Right cardiac atrium (tissue), 5 donors: Measurements from ENCODE around the gene HOXB5. TPM values are rescaled to one million over a fixed set of nuclear protein-coding genes. Genes with fewer than 3 reads are reported as not detected.

Source experiments
- ATAC-seq, 2 donors: fragments of 200-7000 bp; cut with Tn5 transposase; one replicate each; pipeline versions ENCODE4 v1.8.0 to v1.9.1; 2020; ENCODE audit warnings: moderate library complexity in 2 of 2, mild to moderate bottlenecking in 1 of 2
- DNase-seq, 3 donors: peaks; one replicate each; pipeline ENCODE4 v3.0.0-alpha.2; 2020
- H3K27ac ChIP-seq: one replicate; pipeline ENCODE4 v1.5.1; 2013; ENCODE audit warnings: mild to moderate bottlenecking, low read length, control low read depth, moderate library complexity
- H3K27me3 ChIP-seq: one replicate; pipeline ENCODE4 v1.6.1; 2013; ENCODE audit not compliant: control insufficient read depth, insufficient read depth
- H3K4me1 ChIP-seq: one replicate; pipeline ENCODE4 v1.6.1; 2013; ENCODE audit warnings: low read length; ENCODE audit not compliant: control insufficient read depth, insufficient read depth
- H3K4me3 ChIP-seq: one replicate; pipeline ENCODE4 v1.5.1; 2013; ENCODE audit warnings: low read length, control low read depth
- H3K9me3 ChIP-seq: one replicate; pipeline ENCODE4 v1.6.1; 2013; ENCODE audit warnings: low read length; ENCODE audit not compliant: control insufficient read depth
- WGBS: extraction: QIAGEN DNeasy Blood & Tissue Kit; methylation state at CpG from one replicate; pipeline ENCODE4 v1.1.7; 2013; 5-methylcytosine and 5-hydroxymethylcytosine counted together
- intact Hi-C, 4 donors: fragments of 100-400 bp; cut with DNase I; formaldehyde crosslinking; loops; one replicate each; pipeline versions ENCODE4 v1.11.0 to v1.14.0; 2022 to 2023
- polyA plus RNA-seq: library from polyadenylated mRNA; stranded (reverse); fragments of 200-250 nt; gene quantifications from one replicate; pipeline ENCODE4 v1.2.3, GENCODE V29; 2013
- total RNA-seq, 4 donors: library from RNA; stranded (reverse); fragmentation: NEBNext Ultra II Directional; extraction: Animal tissue kit (Norgen Biotek cat#: 25700); gene quantifications; one replicate each; pipeline ENCODE4 v1.2.1, GENCODE V29; 2021
- donor health status: healthy with polysubstance abuse.
- donor health status: DM: no; HTN: yes; CAD: no.
- donor health status: DM: no; HTN: no; CAD: no.
- donor health status: DM: no; HTN: yes; CAD: no; lungs with severe emphysema.
- donor health status: DM: yes; HTN: yes; CAD: no.

The HOXB5 gene
- total and polyA plus RNA-seq, 5 donors = 0.12 to 0.37 (median 0.14) TPM; not detected in 1

- Histone ChIP-seq H3K4me3 (peak overlapping the region; percentile 12), H3K4me1 (no peaks in the 10 kb centered on the region), H3K27ac (no peak overlapping the region)
Measured at GRCh38 chr17:48592057-48592514, 1.5 kb downstream of the HOXB5 start.

DNA sequence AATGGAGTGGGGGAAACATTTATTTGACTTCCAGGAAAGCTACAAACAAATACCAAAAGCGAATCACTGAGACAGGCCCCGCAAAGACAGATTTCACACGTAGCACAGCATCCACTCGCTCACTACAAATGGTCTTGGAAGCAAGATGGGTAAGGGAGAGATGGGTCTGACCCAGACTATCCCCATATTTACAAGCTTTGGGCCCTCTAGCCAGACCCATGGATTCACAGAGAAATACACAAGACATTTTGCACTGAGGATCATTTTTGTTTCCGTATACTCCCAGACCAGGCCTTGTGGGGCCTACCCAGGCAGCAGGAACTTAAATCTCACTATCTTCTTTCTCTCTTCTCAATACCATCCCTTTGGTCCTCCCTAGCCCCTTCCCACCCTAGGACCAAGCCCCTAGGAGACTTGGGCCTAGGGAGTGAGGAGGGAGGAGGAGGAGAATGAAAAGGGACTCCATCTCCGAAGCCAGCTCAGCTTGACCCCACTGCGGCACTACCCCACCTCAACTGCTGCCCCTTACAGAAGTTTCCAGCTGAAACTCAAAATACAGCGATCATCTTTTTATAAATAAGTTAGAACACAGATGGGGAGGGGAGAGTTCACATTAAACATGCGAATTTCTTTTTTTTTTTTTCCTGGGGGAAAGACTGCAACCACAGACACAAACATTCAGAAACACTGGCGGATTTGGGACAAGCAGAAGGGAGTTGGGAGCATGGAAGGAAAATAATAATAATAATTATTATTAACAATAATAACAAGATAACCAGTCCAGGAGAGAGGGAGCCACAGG is 2.1 kb downstream of the HOXB5 start:
- intact Hi-C loops = loop anchor here in 2 of 4 donors (10.0 kb wide), 2 partner anchors 237 to 257 kb away; no protein-coding TSS in a partner anchor
- no peak overlapping the region for H3K4me3 ChIP-seq
- WGBS = 90% methylated on average over 10 of the region's 10 CpGs
- no peak for ATAC-seq
- H3K4me1 ChIP-seq = no peaks in the 10 kb centered on the region
- H3K27me3 ChIP-seq = no peaks in the 10 kb centered on the region
- no peak for DNase-seq
- no peaks in the 10 kb centered on the region for H3K9me3 ChIP-seq
- H3K27ac ChIP-seq = no peak overlapping the region

More at GRCh38 chr17:48592057-48592514, 1.5 kb downstream of the HOXB5 start:
- Histone ChIP-seq H3K9me3 (no peaks in the 10 kb centered on the region), H3K27me3 (no peaks in the 10 kb centered on the region)
- ATAC-seq (no peak), DNase-seq (no peak)
- 24% methylated on average over 33 of the region's 33 CpGs for WGBS
- intact Hi-C loops = loop anchor here in 2 of 4 donors (10.0 kb wide), 2 partner anchors 237 to 257 kb away; no protein-coding TSS in a partner anchor

DNA sequence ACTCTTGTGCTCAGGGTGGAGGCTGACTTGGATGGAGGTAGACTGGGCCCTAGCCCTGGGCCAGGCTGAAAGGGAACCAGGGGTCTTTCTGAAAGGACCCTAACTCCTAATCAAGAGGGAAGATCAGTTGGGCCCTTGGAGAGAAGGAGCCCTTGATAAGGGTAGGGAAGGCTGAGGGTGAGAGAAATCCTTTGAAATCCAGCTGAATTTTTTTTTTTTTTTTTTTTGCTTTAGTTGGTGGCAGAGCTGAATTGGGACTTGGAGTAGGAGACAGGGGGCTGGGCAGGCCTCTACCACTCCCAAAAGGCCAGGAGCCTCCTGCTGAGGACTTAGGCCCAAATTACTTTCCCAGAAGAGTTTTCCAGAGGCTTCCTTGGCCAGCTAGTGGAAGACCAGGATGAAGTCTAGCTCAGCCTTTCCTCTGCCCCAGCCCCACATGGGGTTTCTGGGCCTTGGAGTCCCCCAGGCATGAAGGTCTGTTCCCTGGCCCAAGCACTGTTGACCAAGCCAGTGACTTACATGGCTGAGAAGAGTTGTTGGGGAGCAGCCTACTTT is 2.9 kb downstream of the HOXB5 start:
- no peaks in the 10 kb centered on the region for H3K27me3 ChIP-seq
- no peak overlapping the region for H3K27ac ChIP-seq
- DNase-seq (no peak), ATAC-seq (no peak)
- H3K4me3 ChIP-seq = no peak overlapping the region
- no peaks in the 10 kb centered on the region for H3K9me3 ChIP-seq
- H3K4me1 ChIP-seq = no peaks in the 10 kb centered on the region
- intact Hi-C loops = loop anchor here in 2 of 4 donors (10.0 kb wide), 2 partner anchors 236 to 256 kb away; no protein-coding TSS in a partner anchor

DNA sequence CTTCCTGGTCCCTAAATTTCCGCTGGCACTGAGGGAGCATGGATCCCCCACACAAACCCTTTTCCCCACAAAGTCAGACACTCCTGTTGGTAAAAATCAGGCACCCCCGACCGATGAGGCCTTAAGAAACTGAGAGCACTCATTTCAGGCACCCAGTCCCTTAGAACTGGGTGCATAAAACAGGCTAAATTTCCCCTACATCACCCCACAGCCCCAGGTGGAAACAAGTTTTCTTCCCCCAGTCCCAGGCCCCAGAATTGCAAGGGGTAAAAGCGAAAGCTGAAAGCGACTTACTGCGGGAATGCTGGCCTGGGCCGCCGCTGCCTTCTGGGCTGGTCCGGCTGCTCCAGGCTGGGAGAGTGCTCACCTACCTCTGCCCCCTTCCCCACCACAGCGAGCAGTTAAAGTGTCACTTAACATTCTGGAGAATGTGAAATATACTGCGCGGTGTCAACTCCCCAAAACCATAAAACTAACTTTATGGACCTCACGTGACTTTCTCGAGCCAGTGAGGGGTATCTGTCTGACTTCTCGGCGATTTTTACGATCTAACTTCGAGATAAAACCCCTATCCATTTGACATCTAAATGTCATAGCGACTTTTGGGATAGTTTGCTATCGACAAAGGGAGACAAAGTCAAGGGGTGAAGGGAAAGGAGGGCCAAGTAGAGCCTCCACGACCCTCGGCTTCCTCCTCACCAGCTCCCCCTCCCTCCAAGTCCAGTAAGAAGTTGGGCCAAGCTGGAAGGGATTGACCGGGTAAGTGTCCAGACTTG is 3.6 kb downstream of the HOXB5 start, which contains the start of gene HOXB3:
Gene HOXB3, minus strand, starts transcription at position 411 of the 776 bp plus-strand sequence. CDS start 37,767 bp downstream, outside the sequence.
- Histone ChIP-seq H3K4me3 (no peak within 1 kb of the TSS), H3K27ac (no peak within 1 kb of the TSS), H3K27me3 (no peaks in the 10 kb centered on the region), H3K4me1 (no peaks in the 10 kb centered on the region), H3K9me3 (no peaks in the 10 kb centered on the region)
- intact Hi-C loops = loop anchor here in 2 of 4 donors (10.0 kb wide), 2 partner anchors 235 to 255 kb away; no protein-coding TSS in a partner anchor
- no peak for DNase-seq
- WGBS = 59% methylated on average over 23 of the region's 23 CpGs
- no peak for ATAC-seq

GRCh38 chr17:48589060-48589830 is 4.3 kb downstream of the HOXB5 start:
- Histone ChIP-seq H3K27ac (no peak overlapping the region), H3K9me3 (no peaks in the 10 kb centered on the region), H3K4me1 (no peaks in the 10 kb centered on the region), H3K27me3 (no peaks in the 10 kb centered on the region), H3K4me3 (no peak overlapping the region)
- 41% methylated on average over 10 of the region's 10 CpGs for WGBS
- ATAC-seq (no peak), DNase-seq (no peak)
- intact Hi-C loops = no loop called here

DNA sequence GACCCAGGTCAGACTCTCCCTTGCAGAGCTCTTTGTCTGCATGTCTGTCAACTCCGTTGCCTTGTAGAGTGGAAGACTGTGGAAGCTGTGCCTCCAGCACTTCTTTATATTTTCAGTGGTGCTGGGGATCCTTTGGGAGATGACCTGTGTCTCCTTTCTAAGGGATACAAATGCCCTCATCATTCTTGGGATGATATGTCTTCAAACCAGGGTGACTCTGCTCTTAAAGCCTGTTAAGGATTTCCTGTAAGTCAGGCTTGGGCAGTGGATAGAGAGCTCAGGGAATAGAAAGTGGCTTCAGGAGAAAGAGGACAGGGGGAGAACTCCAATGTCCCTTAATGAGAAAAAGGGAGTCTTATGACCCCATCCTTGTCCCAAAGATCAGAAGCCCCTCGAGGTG is 5.1 kb downstream of the HOXB5 start:
- 39% methylated on average over 2 of the region's 2 CpGs for WGBS
- no peak for ATAC-seq
- Histone ChIP-seq H3K9me3 (no peaks in the 10 kb centered on the region), H3K4me1 (no peaks in the 10 kb centered on the region), H3K27me3 (no peaks in the 10 kb centered on the region), H3K27ac (no peak overlapping the region), H3K4me3 (no peak overlapping the region)
- intact Hi-C loops = no loop called here
- no peak for DNase-seq

DNA sequence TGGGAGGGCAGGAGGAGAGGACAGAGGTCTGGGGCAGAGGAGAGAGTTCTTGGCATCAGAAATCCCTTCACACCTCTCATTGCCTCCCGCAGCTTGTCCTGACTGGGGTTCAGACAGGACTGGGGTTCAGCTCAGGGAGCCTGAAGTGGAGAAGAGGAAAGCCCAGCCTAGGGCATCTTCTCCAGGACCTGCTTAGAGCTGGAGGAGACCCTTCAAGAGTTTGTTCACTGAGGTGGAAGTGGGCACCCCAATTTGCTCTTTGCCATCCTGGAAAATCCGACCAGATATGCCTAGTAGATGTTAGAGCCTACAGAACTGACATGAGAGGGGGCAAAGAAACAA is 5.5 kb downstream of the HOXB5 start:
- H3K4me3 ChIP-seq = no peak overlapping the region

DNA sequence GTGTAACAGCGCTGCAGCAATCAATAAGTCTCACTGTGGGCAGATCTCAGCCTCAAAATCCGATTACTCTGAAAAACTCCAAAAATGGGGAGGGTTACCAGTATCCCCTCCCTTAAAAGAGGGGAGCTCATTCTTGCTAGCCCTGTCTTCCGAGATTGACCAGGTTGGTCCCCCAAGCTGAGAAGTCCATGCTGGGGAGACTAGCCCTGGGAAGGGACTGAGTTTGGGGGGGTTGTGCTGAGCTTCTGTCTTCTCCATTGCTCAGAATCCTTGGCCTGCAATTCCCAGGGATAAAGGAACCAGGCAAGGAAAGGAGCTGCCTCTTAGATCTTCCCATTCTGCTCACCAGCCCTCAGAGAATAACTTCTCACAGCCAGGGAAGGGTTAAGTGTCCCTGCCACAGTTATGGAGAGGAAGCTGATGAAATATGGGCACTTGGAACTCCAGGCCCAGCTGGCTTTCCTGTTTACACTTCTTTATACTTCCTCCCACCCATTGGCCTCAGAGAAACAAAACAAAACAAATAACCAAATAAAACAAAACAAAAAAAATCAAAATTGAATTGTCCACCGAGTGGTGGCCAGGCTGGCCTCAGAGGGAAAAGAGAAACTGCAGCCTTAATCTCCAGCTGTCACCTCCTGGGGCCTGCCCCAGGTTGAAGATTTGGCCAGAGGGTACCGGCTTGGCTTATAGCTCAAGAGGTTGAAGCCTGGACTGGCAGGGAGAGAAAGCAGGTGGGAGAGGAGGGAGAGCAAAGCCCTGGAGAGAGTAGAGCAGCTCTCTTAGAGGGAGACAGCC is 6.1 kb downstream of the HOXB5 start:
- intact Hi-C loops = no loop called here
- Histone ChIP-seq H3K9me3 (no peaks in the 10 kb centered on the region), H3K27me3 (no peaks in the 10 kb centered on the region), H3K4me1 (no peaks in the 10 kb centered on the region), H3K27ac (no peak overlapping the region), H3K4me3 (no peak overlapping the region)
- DNase-seq (no peak), ATAC-seq (no peak)
- 47% methylated on average over 5 of the region's 5 CpGs for WGBS

More for the DNA sequence above, 5.5 kb downstream of the HOXB5 start:
- DNase-seq (no peak), ATAC-seq (no peak)
- intact Hi-C loops = no loop called here
- Histone ChIP-seq H3K4me1 (no peaks in the 10 kb centered on the region), H3K27ac (no peak overlapping the region), H3K9me3 (no peaks in the 10 kb centered on the region), H3K27me3 (no peaks in the 10 kb centered on the region)
- WGBS = 64% methylated on average over 2 of the region's 2 CpGs

- ATAC-seq = no peak
- DNase-seq = no peak
- Histone ChIP-seq H3K4me1 (no peaks in the 10 kb centered on the region), H3K9me3 (no peaks in the 10 kb centered on the region), H3K27ac (no peak overlapping the region), H3K27me3 (no peaks in the 10 kb centered on the region), H3K4me3 (peak overlapping the region; percentile 68)
- 24% methylated on average over 34 of the region's 34 CpGs for WGBS
- intact Hi-C loops = no loop called here
Measured at GRCh38 chr17:48586355-48587258, 7.0 kb downstream of the HOXB5 start.
